OCI-LY3 (cell line): Measurements from ENCODE around the gene LYST.
"Not testable (repeated sequence)": the region's sequence is repeated elsewhere in the genome, so short reads cannot be mapped to it uniquely, and the experiment has no call there.

Experiments
- H2AFZ ChIP-seq: fragments of 200-600, 300-600 bp; shearing (Covaris generic); 2 replicates; pipeline ENCODE4 v1.6.0; 2014; ENCODE audit warnings: antibody characterized with exemption, low read depth, low read length
- H3K27ac ChIP-seq: fragments of 200-600, 300-600 bp; sonication (generic); 2 replicates; pipeline ENCODE4 v1.5.1; 2014; ENCODE audit warnings: mild to moderate bottlenecking, low read length, moderate library complexity, mixed read lengths
- H3K27me3 ChIP-seq: fragments of 200-600, 300-600 bp; sonication (generic); 2 replicates; pipeline ENCODE4 v1.6.1; 2014; ENCODE audit warnings: low read depth, low read length, mixed read lengths
- H3K36me3 ChIP-seq: fragments of 200-600, 300-600 bp; sonication (generic); replicated peaks from 2 replicates; pipeline ENCODE3; 2014; ENCODE audit warnings: low read depth, low read length, mixed read lengths
- H3K4me1 ChIP-seq: fragments of 300-600, 200-600 bp; sonication (generic); 2 replicates; pipeline ENCODE4 v1.6.1; 2014; ENCODE audit warnings: low read length, mixed read lengths
- H3K4me2 ChIP-seq: fragments of 200-600, 300-600 bp; sonication (generic); 2 replicates; pipeline ENCODE4 v1.6.1; 2014; ENCODE audit warnings: low read length, mixed read lengths
- H3K4me3 ChIP-seq: fragments of 300-600, 200-600 bp; sonication (generic); 2 replicates; pipeline ENCODE4 v1.5.1; 2014; ENCODE audit warnings: antibody characterized with exemption, mild to moderate bottlenecking, low read length, moderate library complexity
- H3K79me2 ChIP-seq: fragments of 300-600, 200-600 bp; shearing (Covaris generic); 2 replicates; pipeline ENCODE4 v1.6.1; 2014; ENCODE audit warnings: mild to moderate bottlenecking, low read length, mixed read lengths
- H3K9ac ChIP-seq: fragments of 300-600, 200-600 bp; shearing (Covaris generic); 2 replicates; pipeline ENCODE4 v1.6.0; 2014; ENCODE audit warnings: mild to moderate bottlenecking, low read length, moderate library complexity
- H3K9me3 ChIP-seq: fragments of 200-600, 300-600 bp; shearing (Covaris generic); 2 replicates; pipeline ENCODE4 v1.6.1; 2014; ENCODE audit warnings: low read length, mixed read lengths; ENCODE audit not compliant: insufficient read depth
- H4K20me1 ChIP-seq: fragments of 200-600, 300-600 bp; sonication (generic); 2 replicates; pipeline ENCODE4 v1.6.1; 2016; ENCODE audit warnings: low read length, mixed read lengths; ENCODE audit not compliant: insufficient read depth
- EZH2phosphoT487 ChIP-seq: fragments of 200-600 bp; shearing (Covaris generic); IDR thresholded peaks from 2 replicates; pipeline ENCODE4 v1.6.1; 2018; ENCODE audit warnings: antibody characterized with exemption, mixed run types, low read depth
- TF ChIP-seq, protein P1 (sequence below): fragments of 200-600, 300-600 bp; sonication (generic); IDR thresholded peaks from 2 replicates; pipeline ENCODE4 v1.5.1; 2014; ENCODE audit warnings: antibody characterized with exemption, low read length, low read depth

The LYST gene, protein sequence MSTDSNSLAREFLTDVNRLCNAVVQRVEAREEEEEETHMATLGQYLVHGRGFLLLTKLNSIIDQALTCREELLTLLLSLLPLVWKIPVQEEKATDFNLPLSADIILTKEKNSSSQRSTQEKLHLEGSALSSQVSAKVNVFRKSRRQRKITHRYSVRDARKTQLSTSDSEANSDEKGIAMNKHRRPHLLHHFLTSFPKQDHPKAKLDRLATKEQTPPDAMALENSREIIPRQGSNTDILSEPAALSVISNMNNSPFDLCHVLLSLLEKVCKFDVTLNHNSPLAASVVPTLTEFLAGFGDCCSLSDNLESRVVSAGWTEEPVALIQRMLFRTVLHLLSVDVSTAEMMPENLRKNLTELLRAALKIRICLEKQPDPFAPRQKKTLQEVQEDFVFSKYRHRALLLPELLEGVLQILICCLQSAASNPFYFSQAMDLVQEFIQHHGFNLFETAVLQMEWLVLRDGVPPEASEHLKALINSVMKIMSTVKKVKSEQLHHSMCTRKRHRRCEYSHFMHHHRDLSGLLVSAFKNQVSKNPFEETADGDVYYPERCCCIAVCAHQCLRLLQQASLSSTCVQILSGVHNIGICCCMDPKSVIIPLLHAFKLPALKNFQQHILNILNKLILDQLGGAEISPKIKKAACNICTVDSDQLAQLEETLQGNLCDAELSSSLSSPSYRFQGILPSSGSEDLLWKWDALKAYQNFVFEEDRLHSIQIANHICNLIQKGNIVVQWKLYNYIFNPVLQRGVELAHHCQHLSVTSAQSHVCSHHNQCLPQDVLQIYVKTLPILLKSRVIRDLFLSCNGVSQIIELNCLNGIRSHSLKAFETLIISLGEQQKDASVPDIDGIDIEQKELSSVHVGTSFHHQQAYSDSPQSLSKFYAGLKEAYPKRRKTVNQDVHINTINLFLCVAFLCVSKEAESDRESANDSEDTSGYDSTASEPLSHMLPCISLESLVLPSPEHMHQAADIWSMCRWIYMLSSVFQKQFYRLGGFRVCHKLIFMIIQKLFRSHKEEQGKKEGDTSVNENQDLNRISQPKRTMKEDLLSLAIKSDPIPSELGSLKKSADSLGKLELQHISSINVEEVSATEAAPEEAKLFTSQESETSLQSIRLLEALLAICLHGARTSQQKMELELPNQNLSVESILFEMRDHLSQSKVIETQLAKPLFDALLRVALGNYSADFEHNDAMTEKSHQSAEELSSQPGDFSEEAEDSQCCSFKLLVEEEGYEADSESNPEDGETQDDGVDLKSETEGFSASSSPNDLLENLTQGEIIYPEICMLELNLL (N-terminal part only)

DNA sequence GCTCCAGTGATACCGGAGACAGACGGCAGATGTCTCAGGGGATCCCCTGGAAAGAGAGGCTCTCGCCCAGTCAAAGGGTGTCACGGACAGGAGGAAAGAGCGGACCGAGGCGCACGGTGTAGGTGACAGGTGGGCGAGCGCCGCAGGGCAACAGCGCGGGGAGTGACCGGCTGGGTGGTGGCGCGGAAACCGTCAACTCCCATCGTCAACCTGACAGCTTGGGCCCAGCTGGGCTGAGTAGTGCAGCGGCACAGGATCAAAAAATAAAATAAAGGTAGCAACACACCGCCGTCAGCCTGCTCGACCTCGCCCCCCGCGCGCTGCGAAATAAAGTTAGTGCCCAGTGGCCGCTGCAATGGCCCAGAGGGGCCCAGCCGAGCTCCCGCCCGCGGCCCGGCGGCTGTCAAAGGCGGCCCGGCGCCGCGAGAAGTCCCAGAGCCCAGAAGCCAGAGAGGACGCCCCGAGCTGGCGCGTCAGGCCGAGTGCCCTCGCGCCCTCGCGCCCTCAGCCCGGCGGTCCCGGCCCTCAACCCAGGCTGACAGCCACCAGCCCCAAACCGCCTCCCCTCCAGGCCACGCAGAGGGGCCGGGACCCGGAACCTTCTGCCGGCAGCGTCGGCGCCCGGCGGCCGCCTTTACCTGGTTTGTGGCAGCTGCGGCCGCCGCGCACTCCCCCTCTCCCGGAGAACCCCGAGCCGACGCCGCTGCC is at the start of gene LYST:
Gene LYST (minus strand): TSS at position 702 of the 708 bp plus-strand sequence. CDS start 36,489 bp downstream, outside the sequence.
- peak within 1 kb of the TSS; percentile 90 for H3K4me2 ChIP-seq
- H3K4me1 ChIP-seq, result peaks cover 23% of the 10 kb centered on the region
- H3K79me2 ChIP-seq, result no peaks in the 10 kb centered on the region
- no peaks in the 10 kb centered on the region for H3K9me3 ChIP-seq
- no peaks in the 10 kb centered on the region for H3K27me3 ChIP-seq
- peak within 1 kb of the TSS; percentile 80 for H3K4me3 ChIP-seq
- peak within 1 kb of the TSS; percentile 80 for H3K27ac ChIP-seq
- H2AFZ ChIP-seq, result peak within 1 kb of the TSS; percentile 57
- H3K9ac ChIP-seq, result peak within 1 kb of the TSS; percentile 70
- TF ChIP-seq, protein P1, sequence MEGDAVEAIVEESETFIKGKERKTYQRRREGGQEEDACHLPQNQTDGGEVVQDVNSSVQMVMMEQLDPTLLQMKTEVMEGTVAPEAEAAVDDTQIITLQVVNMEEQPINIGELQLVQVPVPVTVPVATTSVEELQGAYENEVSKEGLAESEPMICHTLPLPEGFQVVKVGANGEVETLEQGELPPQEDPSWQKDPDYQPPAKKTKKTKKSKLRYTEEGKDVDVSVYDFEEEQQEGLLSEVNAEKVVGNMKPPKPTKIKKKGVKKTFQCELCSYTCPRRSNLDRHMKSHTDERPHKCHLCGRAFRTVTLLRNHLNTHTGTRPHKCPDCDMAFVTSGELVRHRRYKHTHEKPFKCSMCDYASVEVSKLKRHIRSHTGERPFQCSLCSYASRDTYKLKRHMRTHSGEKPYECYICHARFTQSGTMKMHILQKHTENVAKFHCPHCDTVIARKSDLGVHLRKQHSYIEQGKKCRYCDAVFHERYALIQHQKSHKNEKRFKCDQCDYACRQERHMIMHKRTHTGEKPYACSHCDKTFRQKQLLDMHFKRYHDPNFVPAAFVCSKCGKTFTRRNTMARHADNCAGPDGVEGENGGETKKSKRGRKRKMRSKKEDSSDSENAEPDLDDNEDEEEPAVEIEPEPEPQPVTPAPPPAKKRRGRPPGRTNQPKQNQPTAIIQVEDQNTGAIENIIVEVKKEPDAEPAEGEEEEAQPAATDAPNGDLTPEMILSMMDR, result peak; percentile 54
- TF ChIP-seq EZH2phosphoT487, result no peak
- no peaks in the 10 kb centered on the region for H4K20me1 ChIP-seq
- H3K36me3 ChIP-seq, result no peaks in the 10 kb centered on the region

DNA sequence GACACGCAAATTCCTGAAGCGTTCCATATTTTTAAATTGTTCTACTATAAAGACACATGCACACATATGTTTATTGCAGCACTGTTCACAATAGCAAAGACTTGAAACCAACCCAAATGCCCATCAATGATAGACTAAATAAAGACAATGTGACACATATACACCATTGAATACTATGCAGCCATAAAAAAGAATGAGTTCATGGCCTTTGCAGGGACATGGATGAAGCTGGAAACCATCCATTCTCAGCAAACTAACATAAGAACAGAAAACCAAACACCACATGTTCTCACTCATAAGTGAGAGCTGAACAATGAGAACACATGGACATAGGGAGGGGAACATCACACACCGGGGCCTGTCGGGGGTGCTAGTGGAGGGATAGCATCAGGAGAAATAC is 48.8 kb upstream of the LYST start:
- H2AFZ ChIP-seq, H3K4me2 ChIP-seq, H3K36me3 ChIP-seq, H3K9ac ChIP-seq, H3K9me3 ChIP-seq, H3K4me3 ChIP-seq, H3K79me2 ChIP-seq, H4K20me1 ChIP-seq, H3K4me1 ChIP-seq, H3K27ac ChIP-seq: not testable (repeated sequence)
- peaks cover 57% of the 10 kb centered on the region for H3K27me3 ChIP-seq

DNA sequence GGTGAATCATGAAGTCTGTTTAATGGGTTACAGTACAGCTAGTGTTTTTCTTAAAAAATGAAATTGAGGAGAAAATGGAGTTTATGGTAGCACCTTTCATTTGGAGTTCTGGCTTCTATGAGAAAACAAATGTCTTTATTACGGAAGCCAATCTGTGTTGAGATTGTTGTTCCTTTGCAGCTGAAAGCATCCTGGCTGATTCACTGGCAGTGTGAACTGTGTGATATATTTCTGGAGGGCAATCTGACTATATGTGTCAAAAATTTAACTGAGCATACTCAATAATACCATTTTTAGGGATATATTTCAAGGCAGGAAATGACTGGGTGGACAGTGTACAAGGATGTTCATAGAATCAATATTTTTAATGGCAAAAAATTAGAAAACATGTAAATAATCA is 46.6 kb upstream of the LYST start:
- H3K79me2 ChIP-seq, result no peaks in the 10 kb centered on the region
- H3K4me1 ChIP-seq, result peaks cover 4% of the 10 kb centered on the region; the same call in 1 of the 2 replicates
- H3K4me3 ChIP-seq, result no peak overlapping the region
- no peak overlapping the region for H3K4me2 ChIP-seq
- no peaks in the 10 kb centered on the region for H3K36me3 ChIP-seq
- no peak overlapping the region for H3K9ac ChIP-seq
- H4K20me1 ChIP-seq, result no peaks in the 10 kb centered on the region
- H3K27me3 ChIP-seq, result peaks cover 54% of the 10 kb centered on the region
- H3K27ac ChIP-seq, result no peak overlapping the region
- TF ChIP-seq EZH2phosphoT487, result no peak
- TF ChIP-seq, protein P1, result no peak
- no peak overlapping the region for H2AFZ ChIP-seq
- H3K9me3 ChIP-seq, result no peaks in the 10 kb centered on the region

DNA sequence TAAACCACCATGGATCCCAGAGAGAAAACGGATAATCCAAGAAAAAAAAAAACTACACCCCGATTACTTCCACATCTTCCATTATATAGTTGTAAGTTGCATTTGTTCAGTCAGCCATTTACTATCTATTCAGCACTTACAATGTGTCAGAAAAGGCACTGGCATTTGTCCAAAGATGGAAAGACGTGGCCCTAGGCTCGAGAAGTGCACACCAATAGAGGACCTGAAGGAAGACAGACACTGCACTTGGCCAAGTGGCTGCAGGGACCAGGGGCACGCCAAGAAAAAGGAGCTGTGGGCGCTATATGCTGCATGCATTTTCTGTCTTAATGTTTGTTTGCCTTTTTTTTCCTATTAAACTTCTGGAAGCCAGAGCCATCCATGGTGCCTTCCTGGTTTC is 45.2 kb upstream of the LYST start:
- Histone ChIP-seq H2AFZ (no peak overlapping the region), H3K27me3 (peaks cover 69% of the 10 kb centered on the region), H4K20me1 (no peaks in the 10 kb centered on the region), H3K4me2 (no peak overlapping the region), H3K9ac (no peak overlapping the region), H3K4me3 (no peak overlapping the region), H3K9me3 (no peaks in the 10 kb centered on the region), H3K79me2 (no peaks in the 10 kb centered on the region), H3K4me1 (peaks cover 11% of the 10 kb centered on the region), H3K27ac (no peak overlapping the region), H3K36me3 (no peaks in the 10 kb centered on the region)
- TF ChIP-seq, protein P1, result no peak
- no peak for TF ChIP-seq EZH2phosphoT487
